Hepatocyte (in vitro differentiated cells): ENCODE measurements around the gene MME. TPM values are rescaled to one million over a fixed set of nuclear protein-coding genes. Genes with fewer than 3 reads are reported as not detected.

Experiments used
- DNase-seq: peaks from one replicate; pipeline ENCODE4 v3.0.0-alpha.2; 2016; ENCODE audit warnings: low spot score
- H2AFZ ChIP-seq: fragments of 200-600 bp; sonication (generic); 2 replicates; pipeline ENCODE4 v1.6.0; 2016; ENCODE audit warnings: antibody characterized with exemption, mild to moderate bottlenecking
- H3K27ac ChIP-seq: fragments of 200-600 bp; sonication (generic); 2 replicates; pipeline ENCODE4 v1.5.1; 2016; ENCODE audit warnings: mild to moderate bottlenecking
- H3K27me3 ChIP-seq: fragments of 200-600 bp; sonication (generic); 2 replicates; pipeline ENCODE4 v1.6.1; 2016
- H3K36me3 ChIP-seq: fragments of 200-600 bp; sonication (generic); replicated peaks from 2 replicates; pipeline ENCODE4 v1.5.1; 2016; ENCODE audit warnings: low read depth; ENCODE audit not compliant: insufficient read depth
- H3K4me1 ChIP-seq: fragments of 200-600 bp; sonication (generic); 2 replicates; pipeline ENCODE4 v1.5.1; 2016; ENCODE audit warnings: mild to moderate bottlenecking, moderate library complexity; ENCODE audit not compliant: insufficient read depth
- H3K4me2 ChIP-seq: fragments of 200-600 bp; sonication (generic); 2 replicates; pipeline ENCODE4 v1.6.0; 2016
- H3K4me3 ChIP-seq: fragments of 200-600 bp; sonication (generic); 2 replicates; pipeline ENCODE4 v1.5.1; 2016; ENCODE audit warnings: mild to moderate bottlenecking
- H3K79me2 ChIP-seq: fragments of 200-600 bp; sonication (generic); 2 replicates; pipeline ENCODE4 v1.6.0; 2017; ENCODE audit warnings: mild to moderate bottlenecking
- H3K9me2 ChIP-seq: fragments of 200-600 bp; sonication (generic); replicated peaks from 2 replicates; pipeline ENCODE4 v1.6.0; 2017; ENCODE audit warnings: mild to moderate bottlenecking; ENCODE audit not compliant: insufficient read depth
- H3K9me3 ChIP-seq: fragments of 200-600 bp; sonication (generic); 2 replicates; pipeline ENCODE4 v1.5.1; 2016; ENCODE audit warnings: low read depth, mild to moderate bottlenecking
- H4K20me1 ChIP-seq: fragments of 200-600 bp; sonication (generic); 2 replicates; pipeline ENCODE4 v1.6.0; 2016; ENCODE audit warnings: mild to moderate bottlenecking; ENCODE audit not compliant: insufficient read depth, poor library complexity, severe bottlenecking
- EZH2 ChIP-seq: fragments of 200-600 bp; sonication (generic); IDR thresholded peaks from 2 replicates; pipeline ENCODE4 v1.6.1; 2016; ENCODE audit warnings: antibody characterized with exemption, mild to moderate bottlenecking, borderline replicate concordance
- EZH2phosphoT487 ChIP-seq: fragments of 200-600 bp; sonication (generic); IDR thresholded peaks from one replicate; pipeline ENCODE4 v1.6.1; 2018; ENCODE audit warnings: antibody characterized with exemption, mild to moderate bottlenecking, low read depth, moderate library complexity; ENCODE audit not compliant: unreplicated experiment, severe bottlenecking
- WGBS: methylation state at CpG from one replicate; pipeline ENCODE4 v1.1.6; 2016; ENCODE audit warnings: low lambda C conversion rate; ENCODE audit errors: missing lambda C conversion rate; 5-methylcytosine and 5-hydroxymethylcytosine counted together
- polyA plus RNA-seq: library from polyadenylated mRNA; unstranded; fragments of >200 nt; fragmentation: Nextera tagmentation; extraction: Ambion mirVana; gene quantifications from 2 replicates; pipeline ENCODE4 v1.2.1, GENCODE V29; 2016
- total RNA-seq: library from RNA; depleted of rRNA; stranded (reverse); fragments of >200 nt; gene quantifications from 2 replicates; pipeline ENCODE4 v1.2.3, GENCODE V29; 2014
- TF ChIP-seq, protein P1 (sequence below): fragments of 200-600 bp; sonication (generic); IDR thresholded peaks from 2 replicates; pipeline ENCODE4 v1.5.1; 2016; ENCODE audit warnings: antibody characterized with exemption, mild to moderate bottlenecking; ENCODE audit not compliant: poor library complexity

The MME gene
- total and polyA plus RNA-seq, 2 experiments from 2014 or later: 135 to 250 TPM

DNA sequence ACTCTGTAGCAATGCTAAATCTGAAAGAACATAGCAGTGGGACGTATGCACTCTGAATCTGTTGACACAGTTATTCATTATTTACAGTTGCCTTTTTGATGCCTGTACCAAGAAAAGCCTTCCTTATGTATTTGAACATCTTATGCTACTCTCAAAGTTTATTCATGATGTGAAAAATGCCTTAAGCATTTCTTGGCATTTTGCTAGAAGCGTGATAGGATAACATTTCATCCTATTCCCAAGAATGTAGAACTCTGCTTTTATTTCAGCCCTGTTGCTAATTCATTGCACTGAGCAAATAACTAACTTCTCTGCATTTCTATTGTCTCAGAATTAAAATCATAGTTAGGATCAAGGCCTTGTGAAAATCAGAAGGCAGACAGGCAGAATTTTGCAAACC, 107.9 kb downstream of the MME start:
- WGBS: 78% methylated on average over 2 of the region's 2 CpGs

DNA sequence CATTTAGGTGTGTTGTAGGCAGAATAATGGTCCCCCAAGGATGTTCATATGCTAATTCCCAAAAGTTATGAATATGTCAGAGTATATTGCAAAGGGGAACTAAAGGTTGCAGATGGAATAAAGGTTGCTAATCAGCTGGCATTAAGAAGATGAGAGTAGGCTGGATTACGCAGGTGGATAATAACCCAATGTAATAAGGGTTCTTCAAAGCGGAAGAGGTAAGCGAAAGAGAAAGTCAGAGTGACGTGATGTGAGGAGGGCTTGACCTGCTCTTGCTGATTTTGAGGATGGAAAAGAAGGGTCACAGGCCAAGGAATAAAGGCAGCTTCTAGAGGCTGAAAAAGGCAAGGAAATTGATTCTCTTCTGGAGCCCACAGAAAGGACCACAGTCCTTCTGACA, 109.4 kb downstream of the MME start:
- DNase-seq: no peak
- H2AFZ ChIP-seq: no peak overlapping the region
- H3K36me3 ChIP-seq: no peaks in the 10 kb centered on the region
- H3K9me2 ChIP-seq: no peaks in the 10 kb centered on the region
- 96% methylated on average over 4 of the region's 4 CpGs for WGBS
- no peaks in the 10 kb centered on the region for H3K9me3 ChIP-seq
- no peaks in the 10 kb centered on the region for H3K27me3 ChIP-seq
- TF ChIP-seq EZH2: no peak
- TF ChIP-seq, protein P1, sequence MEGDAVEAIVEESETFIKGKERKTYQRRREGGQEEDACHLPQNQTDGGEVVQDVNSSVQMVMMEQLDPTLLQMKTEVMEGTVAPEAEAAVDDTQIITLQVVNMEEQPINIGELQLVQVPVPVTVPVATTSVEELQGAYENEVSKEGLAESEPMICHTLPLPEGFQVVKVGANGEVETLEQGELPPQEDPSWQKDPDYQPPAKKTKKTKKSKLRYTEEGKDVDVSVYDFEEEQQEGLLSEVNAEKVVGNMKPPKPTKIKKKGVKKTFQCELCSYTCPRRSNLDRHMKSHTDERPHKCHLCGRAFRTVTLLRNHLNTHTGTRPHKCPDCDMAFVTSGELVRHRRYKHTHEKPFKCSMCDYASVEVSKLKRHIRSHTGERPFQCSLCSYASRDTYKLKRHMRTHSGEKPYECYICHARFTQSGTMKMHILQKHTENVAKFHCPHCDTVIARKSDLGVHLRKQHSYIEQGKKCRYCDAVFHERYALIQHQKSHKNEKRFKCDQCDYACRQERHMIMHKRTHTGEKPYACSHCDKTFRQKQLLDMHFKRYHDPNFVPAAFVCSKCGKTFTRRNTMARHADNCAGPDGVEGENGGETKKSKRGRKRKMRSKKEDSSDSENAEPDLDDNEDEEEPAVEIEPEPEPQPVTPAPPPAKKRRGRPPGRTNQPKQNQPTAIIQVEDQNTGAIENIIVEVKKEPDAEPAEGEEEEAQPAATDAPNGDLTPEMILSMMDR: no peak
- H3K79me2 ChIP-seq: no peaks in the 10 kb centered on the region
- H3K4me3 ChIP-seq: no peak overlapping the region
- H3K27ac ChIP-seq: no peak overlapping the region
- no peaks in the 10 kb centered on the region for H4K20me1 ChIP-seq
- H3K4me2 ChIP-seq: no peak overlapping the region
- no peaks in the 10 kb centered on the region for H3K4me1 ChIP-seq

More for the DNA sequence above, 107.9 kb downstream of the MME start:
- TF ChIP-seq EZH2 (no peak), EZH2phosphoT487 (no peak)
- TF ChIP-seq, protein P1: no peak
- H3K9me2 ChIP-seq: no peaks in the 10 kb centered on the region
- H3K4me3 ChIP-seq: no peak overlapping the region
- no peak for DNase-seq
- H2AFZ ChIP-seq: no peak overlapping the region
- no peaks in the 10 kb centered on the region for H3K9me3 ChIP-seq
- no peaks in the 10 kb centered on the region for H3K79me2 ChIP-seq
- H3K36me3 ChIP-seq: no peaks in the 10 kb centered on the region
- no peaks in the 10 kb centered on the region for H3K4me1 ChIP-seq
- no peak overlapping the region for H3K4me2 ChIP-seq
- no peaks in the 10 kb centered on the region for H4K20me1 ChIP-seq
- no peaks in the 10 kb centered on the region for H3K27me3 ChIP-seq
- H3K27ac ChIP-seq: no peak overlapping the region

DNA sequence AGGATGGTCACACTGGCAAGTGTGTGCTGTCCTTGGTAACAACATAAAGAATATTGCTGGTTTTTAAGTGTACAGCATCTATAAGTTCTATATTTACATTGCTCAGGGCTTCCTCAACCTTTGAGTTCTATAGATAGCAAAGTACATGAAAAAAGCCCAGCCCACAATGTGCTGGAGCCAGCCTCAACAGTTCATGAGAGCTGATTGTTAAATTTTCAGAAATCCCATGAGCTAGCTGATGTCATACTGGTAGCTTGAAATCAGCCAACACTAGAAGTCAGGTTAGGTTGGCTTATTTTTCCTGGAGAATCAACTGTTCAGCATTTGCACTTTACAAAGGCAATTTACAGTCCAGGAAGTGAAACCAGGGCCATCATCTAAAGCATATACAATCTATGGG, 110.6 kb downstream of the MME start:
- TF ChIP-seq, protein P1: no peak
- no peak for TF ChIP-seq EZH2
- TF ChIP-seq EZH2phosphoT487: no peak
- no peaks in the 10 kb centered on the region for H3K36me3 ChIP-seq
- DNase-seq: no peak

GRCh38 chr3:155192957-155193746, 113.0 kb downstream of the MME start:
- Histone ChIP-seq H2AFZ (no peak overlapping the region), H3K4me1 (no peaks in the 10 kb centered on the region), H3K9me2 (no peaks in the 10 kb centered on the region), H3K27ac (no peak overlapping the region), H3K36me3 (no peaks in the 10 kb centered on the region), H3K27me3 (no peaks in the 10 kb centered on the region), H4K20me1 (no peaks in the 10 kb centered on the region), H3K4me2 (no peak overlapping the region), H3K9me3 (no peaks in the 10 kb centered on the region), H3K79me2 (no peaks in the 10 kb centered on the region), H3K4me3 (no peak overlapping the region)
- WGBS: 62% methylated on average over 2 of the region's 2 CpGs
- no peak for DNase-seq
- TF ChIP-seq, protein P1: no peak
- no peak for TF ChIP-seq EZH2phosphoT487
- TF ChIP-seq EZH2: no peak

More for the DNA sequence above, 110.6 kb downstream of the MME start:
- Histone ChIP-seq H4K20me1 (no peaks in the 10 kb centered on the region), H3K9me2 (no peaks in the 10 kb centered on the region), H2AFZ (no peak overlapping the region), H3K79me2 (no peaks in the 10 kb centered on the region), H3K9me3 (no peaks in the 10 kb centered on the region), H3K4me3 (no peak overlapping the region), H3K27ac (no peak overlapping the region), H3K4me2 (no peak overlapping the region), H3K27me3 (no peaks in the 10 kb centered on the region), H3K4me1 (no peaks in the 10 kb centered on the region)
